KMS-11 (cell line): ENCODE results near the gene PLXDC2.

Experiments
- H2AFZ ChIP-seq: fragments of 200-600 bp; sonication (generic); 2 replicates; pipeline ENCODE4 v1.6.1; 2016; ENCODE audit warnings: antibody characterized with exemption, mixed run types, low read depth
- H3K27ac ChIP-seq: fragments of 200-600 bp; sonication (generic); 2 replicates; pipeline ENCODE4 v1.6.1; 2016; ENCODE audit warnings: mild to moderate bottlenecking, mixed run types
- H3K27me3 ChIP-seq: fragments of 200-600 bp; sonication (generic); 2 replicates; pipeline ENCODE4 v1.6.1; 2017; ENCODE audit warnings: mild to moderate bottlenecking, low read depth, mixed run types, moderate library complexity; ENCODE audit not compliant: insufficient read depth
- H3K36me3 ChIP-seq: fragments of 200-600 bp; sonication (generic); 2 replicates; pipeline ENCODE4 v1.6.1; 2017; ENCODE audit warnings: mild to moderate bottlenecking, mixed run types; ENCODE audit not compliant: insufficient read depth
- H3K4me1 ChIP-seq: fragments of 200-600 bp; sonication (generic); 2 replicates; pipeline ENCODE4 v1.6.1; 2016; ENCODE audit warnings: mild to moderate bottlenecking, low read depth, mixed run types; ENCODE audit not compliant: poor library complexity, severe bottlenecking
- H3K4me2 ChIP-seq: fragments of 200-600 bp; sonication (generic); 2 replicates; pipeline ENCODE4 v1.7.0; 2016; ENCODE audit warnings: mild to moderate bottlenecking, mixed run types
- H3K4me3 ChIP-seq: fragments of 200-600 bp; sonication (generic); IDR thresholded peaks from 2 replicates; pipeline ENCODE4 v1.6.1; 2017; ENCODE audit warnings: low read depth, low read length, mixed read lengths; ENCODE audit not compliant: insufficient read depth
- H3K79me2 ChIP-seq: fragments of 200-600 bp; sonication (generic); 2 replicates; pipeline ENCODE4 v1.6.1; 2016; ENCODE audit warnings: low read depth, mixed run types; ENCODE audit not compliant: insufficient read depth
- H3K9ac ChIP-seq: fragments of 200-600 bp; sonication (generic); 2 replicates; pipeline ENCODE4 v1.6.1; 2016; ENCODE audit warnings: mild to moderate bottlenecking, mixed run types
- H4K20me1 ChIP-seq: fragments of 200-600 bp; sonication (generic); 2 replicates; pipeline ENCODE4 v1.6.1; 2016; ENCODE audit warnings: mild to moderate bottlenecking, mixed run types; ENCODE audit not compliant: insufficient read depth
- TF ChIP-seq, protein P1 (sequence below): fragments of 200-600 bp; sonication (generic); conservative IDR thresholded peaks from 2 replicates; pipeline ENCODE4 v1.6.1; 2017; ENCODE audit warnings: low read depth, mild to moderate bottlenecking, antibody characterized with exemption, low read length, moderate library complexity, mixed read lengths

PLXDC2 gene

DNA sequence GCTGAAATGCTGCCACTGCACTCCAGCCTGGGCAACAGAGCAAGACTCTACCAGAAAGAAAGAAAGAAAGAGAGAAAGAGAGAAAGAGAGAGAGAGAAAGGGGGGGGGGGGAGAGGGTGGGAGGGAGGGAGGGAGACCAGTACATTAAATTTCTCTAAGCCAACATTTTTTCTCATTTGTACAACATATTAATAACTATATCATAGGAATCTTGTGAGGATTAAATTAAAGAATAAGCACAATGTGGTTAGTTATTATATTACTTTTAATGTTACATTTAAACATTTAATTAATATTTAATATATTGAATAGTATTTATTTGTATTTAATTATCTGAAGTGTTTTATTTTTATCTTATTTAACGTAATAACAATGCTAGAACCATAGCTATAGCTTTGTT lies 53.1 kb downstream of the PLXDC2 start:
- Histone ChIP-seq H3K4me3 (no peak overlapping the region), H3K27me3 (no peaks in the 10 kb centered on the region), H3K27ac (no peak overlapping the region), H3K9ac (no peak overlapping the region), H3K4me2 (no peak overlapping the region), H3K79me2 (no peaks in the 10 kb centered on the region), H3K36me3 (no peaks in the 10 kb centered on the region), H4K20me1 (no peaks in the 10 kb centered on the region), H3K4me1 (no peaks in the 10 kb centered on the region), H2AFZ (no peak overlapping the region)
- TF ChIP-seq, protein P1, sequence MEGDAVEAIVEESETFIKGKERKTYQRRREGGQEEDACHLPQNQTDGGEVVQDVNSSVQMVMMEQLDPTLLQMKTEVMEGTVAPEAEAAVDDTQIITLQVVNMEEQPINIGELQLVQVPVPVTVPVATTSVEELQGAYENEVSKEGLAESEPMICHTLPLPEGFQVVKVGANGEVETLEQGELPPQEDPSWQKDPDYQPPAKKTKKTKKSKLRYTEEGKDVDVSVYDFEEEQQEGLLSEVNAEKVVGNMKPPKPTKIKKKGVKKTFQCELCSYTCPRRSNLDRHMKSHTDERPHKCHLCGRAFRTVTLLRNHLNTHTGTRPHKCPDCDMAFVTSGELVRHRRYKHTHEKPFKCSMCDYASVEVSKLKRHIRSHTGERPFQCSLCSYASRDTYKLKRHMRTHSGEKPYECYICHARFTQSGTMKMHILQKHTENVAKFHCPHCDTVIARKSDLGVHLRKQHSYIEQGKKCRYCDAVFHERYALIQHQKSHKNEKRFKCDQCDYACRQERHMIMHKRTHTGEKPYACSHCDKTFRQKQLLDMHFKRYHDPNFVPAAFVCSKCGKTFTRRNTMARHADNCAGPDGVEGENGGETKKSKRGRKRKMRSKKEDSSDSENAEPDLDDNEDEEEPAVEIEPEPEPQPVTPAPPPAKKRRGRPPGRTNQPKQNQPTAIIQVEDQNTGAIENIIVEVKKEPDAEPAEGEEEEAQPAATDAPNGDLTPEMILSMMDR: no peak

DNA sequence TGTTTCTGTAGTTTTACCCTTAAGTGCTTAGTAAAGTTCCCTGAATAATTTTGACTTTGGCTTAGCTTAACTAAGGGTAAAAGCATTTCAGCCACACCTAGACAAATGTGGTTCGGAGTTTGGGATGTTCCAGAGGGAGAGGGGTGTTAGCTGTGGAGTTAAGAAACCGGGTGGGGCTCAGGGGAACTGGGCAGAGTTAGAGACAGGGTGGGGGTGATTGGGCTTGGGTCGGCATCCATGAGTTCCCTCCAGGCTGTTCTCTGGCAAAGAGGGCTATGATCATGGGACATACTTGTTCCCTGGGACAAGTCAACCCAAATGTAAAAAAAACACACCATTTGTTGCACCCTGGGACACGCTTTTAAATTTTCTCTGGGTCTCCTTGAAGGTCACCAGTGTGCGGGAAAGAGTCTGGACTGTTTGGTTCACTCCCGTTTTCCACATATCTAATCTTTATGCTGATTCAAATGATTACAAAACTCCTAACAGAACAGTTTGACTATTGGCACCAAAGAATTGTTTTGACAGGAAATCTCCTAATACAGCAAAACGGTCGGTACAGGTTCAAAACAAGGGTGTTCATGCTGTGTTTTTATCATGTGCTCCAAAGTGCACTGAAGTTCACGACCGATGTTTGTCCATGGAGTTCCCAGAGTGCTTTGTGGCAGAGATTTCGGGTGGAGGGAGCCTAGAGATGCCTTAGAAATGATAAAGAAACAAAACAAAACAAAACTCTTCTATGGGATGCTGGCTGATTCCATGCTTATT lies 56.5 kb downstream of the PLXDC2 start:
- no peak overlapping the region for H3K4me2 ChIP-seq
- H4K20me1 ChIP-seq: no peaks in the 10 kb centered on the region
- H3K79me2 ChIP-seq: no peaks in the 10 kb centered on the region
- no peaks in the 10 kb centered on the region for H3K36me3 ChIP-seq
- TF ChIP-seq, protein P1: no peak
- H3K27ac ChIP-seq: no peak overlapping the region
- H3K4me1 ChIP-seq: no peaks in the 10 kb centered on the region
- H3K27me3 ChIP-seq: no peaks in the 10 kb centered on the region
- no peak overlapping the region for H3K4me3 ChIP-seq
- no peak overlapping the region for H2AFZ ChIP-seq
- H3K9ac ChIP-seq: no peak overlapping the region

DNA sequence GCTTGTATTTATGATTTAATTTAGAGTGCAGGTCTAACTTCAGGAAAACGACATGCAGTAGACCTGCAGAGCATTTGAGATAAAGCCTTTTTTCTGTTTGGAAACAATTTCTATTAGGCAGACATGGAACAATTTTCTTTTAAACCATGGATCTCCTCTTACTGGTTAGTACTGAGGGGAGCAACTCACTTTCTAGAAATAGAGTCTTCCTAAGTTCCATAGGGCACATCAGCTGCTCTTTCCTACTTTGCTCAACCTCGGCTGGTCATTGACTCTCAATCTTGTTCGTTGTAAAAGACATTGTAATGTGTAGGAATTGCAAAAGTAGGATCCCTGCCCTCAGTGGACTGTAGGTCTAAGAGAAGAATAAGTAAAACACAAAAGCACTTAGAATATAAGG lies 58.0 kb downstream of the PLXDC2 start:
- H3K9ac ChIP-seq: no peak overlapping the region
- H3K4me3 ChIP-seq: no peak overlapping the region
- no peaks in the 10 kb centered on the region for H3K36me3 ChIP-seq
- no peaks in the 10 kb centered on the region for H3K27me3 ChIP-seq
- H2AFZ ChIP-seq: no peak overlapping the region
- no peak overlapping the region for H3K27ac ChIP-seq
- no peak overlapping the region for H3K4me2 ChIP-seq
- no peaks in the 10 kb centered on the region for H4K20me1 ChIP-seq
- H3K4me1 ChIP-seq: no peaks in the 10 kb centered on the region
- TF ChIP-seq, protein P1: no peak
- H3K79me2 ChIP-seq: no peaks in the 10 kb centered on the region

DNA sequence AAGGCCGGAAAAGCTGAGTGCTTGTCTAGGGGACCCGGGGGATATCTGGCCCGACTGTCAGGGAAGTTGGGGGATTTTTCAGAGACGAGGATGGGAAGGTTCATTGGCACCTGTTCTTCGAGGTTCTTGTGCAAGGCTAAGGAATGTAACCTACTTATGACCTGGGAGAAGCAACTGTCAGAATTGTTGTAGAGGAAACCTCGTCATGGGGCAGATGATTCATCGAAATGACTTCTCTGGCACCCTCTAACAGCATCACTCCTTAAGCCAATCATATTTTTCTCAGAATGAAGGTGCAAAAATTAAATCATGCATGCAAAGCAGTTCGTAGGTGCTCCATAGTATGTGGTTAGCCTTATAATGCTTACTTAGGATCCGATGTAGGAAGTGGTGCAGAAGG lies 58.6 kb downstream of the PLXDC2 start:
- Histone ChIP-seq H3K36me3 (no peaks in the 10 kb centered on the region), H4K20me1 (no peaks in the 10 kb centered on the region), H3K79me2 (no peaks in the 10 kb centered on the region), H3K4me2 (no peak overlapping the region), H3K4me1 (no peaks in the 10 kb centered on the region), H3K9ac (no peak overlapping the region), H3K27ac (no peak overlapping the region), H2AFZ (no peak overlapping the region), H3K4me3 (no peak overlapping the region), H3K27me3 (no peaks in the 10 kb centered on the region)
- TF ChIP-seq, protein P1: no peak
